ENCODE measurements around the gene TEX30.

Gene TEX30

GRCh38 chr13:102779436-102780159 lies 6.0 kb upstream of the TEX30 start:
- DNase-seq = no peak

DNA sequence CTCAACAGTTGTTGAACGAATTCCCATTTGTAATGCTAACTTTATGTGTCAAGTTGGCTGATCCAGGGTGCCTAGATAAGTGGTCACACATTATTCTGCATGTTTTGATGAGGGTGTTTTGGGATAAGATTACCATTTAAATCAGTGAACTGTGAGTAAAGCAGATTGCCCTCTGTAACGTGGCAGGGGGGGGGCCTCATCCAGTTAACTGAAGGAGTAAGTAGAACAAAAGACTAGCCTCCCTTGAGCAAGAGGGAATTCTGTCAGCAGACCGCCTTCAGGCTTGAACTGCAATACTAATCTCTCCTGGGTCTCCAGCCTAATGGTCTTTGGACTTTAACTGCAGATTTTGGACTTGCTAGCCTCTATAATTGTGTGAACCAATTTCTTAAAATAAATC lies 4.2 kb upstream of the TEX30 start:
- no peak for DNase-seq

DNA sequence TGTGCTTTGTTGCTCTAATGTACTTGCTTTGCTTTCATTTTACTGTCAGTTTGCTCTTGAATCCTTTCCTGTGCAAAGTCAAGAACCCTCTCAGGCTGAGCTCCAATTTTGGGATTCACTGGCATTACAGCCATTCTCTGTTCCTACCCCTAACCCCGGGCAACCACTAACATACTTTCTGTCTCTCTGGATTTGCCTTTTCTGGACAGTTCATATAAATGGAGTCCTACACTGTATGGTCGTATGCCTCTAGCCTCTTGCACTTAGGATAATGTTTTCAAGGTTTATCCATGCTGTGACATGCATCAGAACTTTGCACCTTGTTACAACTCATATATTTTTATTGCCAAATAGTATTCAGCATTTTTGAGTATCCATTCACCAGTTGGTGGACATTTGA lies 2.7 kb upstream of the TEX30 start:
- no peak for DNase-seq

GRCh38 chr13:102774591-102775520 lies 1.3 kb upstream of the TEX30 start:
- DNase-seq = no peak

- no peak for DNase-seq
Measured at GRCh38 chr13:102774214-102774568, 605 bp upstream of the TEX30 start.

DNA sequence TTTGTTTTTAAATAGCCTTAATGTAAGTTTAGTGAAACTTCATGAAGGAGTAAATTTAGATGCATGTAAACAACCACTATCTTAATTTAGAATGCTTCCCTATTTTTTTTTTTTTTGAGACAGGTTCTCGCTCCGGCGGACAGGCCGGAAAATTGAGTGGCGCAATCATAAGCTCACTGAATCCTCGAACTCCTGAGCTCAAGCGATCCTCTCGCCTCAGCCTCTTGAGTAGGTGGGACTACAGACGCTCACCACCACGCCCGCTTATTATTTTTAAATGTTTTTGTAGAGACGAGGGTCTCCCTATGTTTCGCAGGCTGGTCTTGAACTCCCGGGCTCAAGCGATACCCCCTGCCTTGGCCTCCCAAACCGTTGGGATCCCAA lies 1.6 kb downstream of the TEX30 start:
- DNase-seq = no peak

DNA sequence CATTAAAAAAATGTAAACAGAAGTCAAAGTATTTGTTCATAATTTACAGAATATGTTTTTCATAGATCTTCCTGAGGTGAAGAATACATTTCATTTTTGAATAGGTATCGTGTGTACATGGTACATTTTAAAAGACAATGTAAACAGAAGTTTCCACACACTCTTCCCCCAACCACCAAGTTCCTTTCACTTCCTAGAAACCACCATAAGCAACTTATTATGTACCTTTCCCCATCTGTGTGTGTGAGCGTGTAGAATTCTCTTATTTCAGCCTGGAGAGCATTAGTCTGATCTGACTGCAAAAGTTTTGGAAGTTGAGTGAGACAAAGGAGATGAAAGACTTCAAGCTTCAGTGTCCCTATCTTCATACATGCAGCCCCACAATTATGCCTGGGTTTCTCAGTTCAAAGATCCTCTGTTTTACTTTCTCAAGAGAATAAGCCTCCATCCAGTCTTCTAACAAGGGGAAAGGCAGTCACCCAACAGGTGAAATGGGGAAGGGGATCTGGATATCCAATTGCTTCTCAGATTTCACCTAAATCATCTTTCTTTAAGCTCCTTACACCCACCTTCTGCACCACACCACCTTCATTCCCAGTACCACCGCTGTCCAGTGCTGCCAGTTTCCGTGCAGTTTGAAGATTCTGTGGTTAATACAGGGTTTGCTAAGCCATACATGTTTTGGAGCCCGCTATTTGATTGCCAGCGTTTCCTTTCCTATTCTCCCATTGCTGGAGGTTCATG lies 2.1 kb downstream of the TEX30 start:
- DNase-seq = no peak

GRCh38 chr13:102770435-102770834 lies 3.2 kb downstream of the TEX30 start:
- DNase-seq = no peak

GRCh38 chr13:102769679-102770078 lies 3.9 kb downstream of the TEX30 start:
- peak; percentile 3 for DNase-seq

GRCh38 chr13:102768909-102769308 lies 4.7 kb downstream of the TEX30 start:
- DNase-seq = no peak

- no peak for DNase-seq
Measured at GRCh38 chr13:102763741-102764140, 9.8 kb downstream of the TEX30 start.

GRCh38 chr13:102761071-102761470 lies 12.5 kb downstream of the TEX30 start:
- DNase-seq = no peak

DNA sequence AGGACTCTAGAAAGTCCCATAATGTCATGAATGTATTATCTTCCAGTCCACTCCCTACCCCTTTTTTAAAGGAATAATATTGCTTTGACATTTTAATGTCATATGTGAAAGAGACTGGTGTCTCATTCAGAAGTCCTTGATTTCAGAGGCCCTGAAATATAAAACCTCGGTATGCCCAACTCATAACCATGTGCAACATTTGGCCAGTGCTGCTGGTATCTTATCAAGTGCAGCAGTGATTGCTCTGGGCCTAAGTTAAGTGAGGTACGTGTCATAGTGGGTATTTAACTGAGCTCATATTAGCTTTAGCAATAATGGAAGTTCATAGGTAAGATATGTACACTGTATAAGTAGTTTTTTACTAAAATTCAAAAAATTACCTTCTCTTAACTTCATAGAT lies 14.7 kb downstream of the TEX30 start:
- DNase-seq = no peak

DNA sequence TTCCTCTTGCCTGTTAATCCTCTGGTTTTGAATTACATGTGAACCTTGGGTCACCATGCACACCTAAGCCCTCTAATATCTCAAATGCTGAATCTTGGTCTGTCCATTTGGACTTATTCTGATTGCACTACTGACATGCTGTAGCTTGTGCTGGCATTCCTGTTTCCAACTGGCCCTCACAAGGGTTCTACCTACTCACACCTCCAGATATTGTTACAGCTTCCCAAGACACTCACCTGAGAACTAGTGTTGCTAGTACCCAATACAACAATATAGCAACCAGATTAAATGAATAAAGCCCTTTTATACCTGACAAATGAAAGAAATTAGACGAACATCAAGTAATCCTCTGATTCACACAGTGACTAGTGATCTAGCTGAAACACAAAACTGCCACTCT lies 16.6 kb downstream of the TEX30 start:
- no peak for DNase-seq

GRCh38 chr13:102751886-102752285 lies 21.7 kb downstream of the TEX30 start:
- DNase-seq = no peak

DNA sequence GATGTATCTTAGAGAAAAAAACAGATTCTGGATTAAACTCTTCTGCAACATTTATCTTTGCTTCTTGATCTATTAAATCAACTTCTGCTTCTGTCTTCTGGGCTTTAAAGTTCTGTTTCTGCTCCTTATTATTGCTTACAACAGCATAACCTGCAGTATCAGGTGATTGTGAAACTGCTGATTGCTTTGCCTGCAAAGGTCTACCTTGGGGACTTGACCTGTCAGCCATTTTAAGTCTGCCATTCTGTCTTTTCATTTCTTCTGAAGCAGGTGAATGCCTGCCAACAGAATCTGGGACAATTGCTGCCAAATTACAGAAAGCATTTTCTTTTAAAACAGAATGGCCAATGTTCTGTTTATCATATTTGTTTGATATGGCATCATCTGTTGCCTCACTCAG lies 31.1 kb downstream of the TEX30 start:
- DNase-seq = no peak

DNA sequence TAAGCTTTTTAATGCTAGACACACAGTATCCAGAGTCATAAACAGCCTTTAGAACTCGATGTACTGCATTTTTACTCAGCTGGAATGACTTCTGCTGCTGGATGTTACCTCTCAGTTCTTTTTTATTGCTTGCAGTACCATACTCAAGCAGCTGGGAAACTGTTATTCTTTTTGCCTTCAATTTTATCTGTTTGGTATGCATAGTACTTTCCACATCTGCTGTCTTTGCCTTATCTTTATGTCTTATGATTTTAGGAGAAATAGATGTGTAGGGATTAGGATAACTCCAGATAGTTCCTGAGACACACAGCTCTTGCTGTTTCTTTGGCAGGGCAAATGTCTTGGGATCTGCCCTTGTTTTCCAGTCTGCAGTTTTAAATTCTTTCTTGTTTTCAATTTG lies 31.5 kb downstream of the TEX30 start:
- DNase-seq = no peak

- DNase-seq = peak; percentile 34
Measured at GRCh38 chr13:102729560-102730270, 43.9 kb downstream of the TEX30 start.

DNA sequence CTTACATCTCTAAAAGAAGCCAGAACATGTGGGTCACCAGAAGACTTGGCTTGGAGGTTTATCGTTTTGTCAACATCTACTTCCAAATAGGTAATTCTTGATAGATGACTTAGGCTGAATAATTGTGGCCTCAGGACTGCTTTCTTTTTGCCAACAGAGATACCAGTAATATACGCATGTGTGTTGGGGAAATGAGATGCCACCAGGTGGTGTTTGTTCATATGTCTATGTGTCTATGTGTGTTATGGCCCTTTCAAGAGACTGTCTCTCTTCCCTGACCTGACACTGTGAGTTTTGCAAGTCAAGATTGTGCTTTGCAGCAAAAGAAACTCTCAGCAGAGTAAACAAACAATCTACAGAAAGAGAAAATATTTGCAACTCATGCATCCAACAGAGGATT lies 47.2 kb downstream of the TEX30 start:
- no peak for DNase-seq

DNA sequence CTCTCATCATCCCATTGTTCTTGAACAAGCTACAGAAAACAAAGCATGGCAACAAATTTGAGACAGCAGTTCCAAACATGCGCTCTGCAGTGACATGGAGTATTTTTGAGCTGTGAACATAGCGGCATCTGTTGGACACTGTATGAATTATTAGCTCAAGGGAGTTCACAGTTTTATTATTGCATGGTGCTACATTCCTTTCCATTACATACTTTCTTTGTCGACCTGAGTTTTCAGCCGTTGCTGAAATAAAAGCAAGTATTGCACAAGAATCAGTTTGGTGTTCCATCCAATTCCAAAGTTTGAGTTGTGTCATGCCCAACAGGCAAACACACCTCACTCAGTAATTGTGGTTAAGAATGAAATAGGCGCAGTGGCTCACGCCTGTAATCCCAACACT lies 48.7 kb downstream of the TEX30 start:
- DNase-seq = peak; percentile 63

DNA sequence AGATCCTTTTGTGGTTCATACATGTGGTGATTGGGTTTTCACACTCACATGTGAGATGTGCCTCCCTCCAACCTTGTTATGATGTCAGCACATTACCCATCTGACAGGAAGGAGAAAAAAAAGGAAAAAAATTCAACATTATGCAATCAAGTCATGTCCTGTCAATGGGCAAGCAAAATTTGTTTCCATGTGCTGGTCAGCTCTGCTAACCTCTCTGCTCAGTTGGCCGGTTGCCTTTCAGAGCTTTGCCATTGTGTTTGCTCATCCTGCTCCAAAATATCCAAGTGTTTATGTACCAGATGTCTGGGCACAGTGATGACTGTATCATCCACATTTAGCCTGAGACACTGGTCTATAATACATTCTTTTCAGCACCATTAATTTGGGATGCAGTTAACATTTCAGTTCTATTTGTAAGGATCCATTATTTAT lies 51.8 kb downstream of the TEX30 start:
- peak; percentile 8 for DNase-seq

GRCh38 chr13:102718746-102719145 lies 54.8 kb downstream of the TEX30 start:
- DNase-seq = no peak

All from fibroblast of skin of right quadriceps (primary cell).